Measurements from ENCODE around the gene ATP8B3. TPM values are rescaled to one million over a fixed set of nuclear protein-coding genes. Genes with fewer than 3 reads are reported as not detected.
A peak's percentile ranks its signal among the peaks of the same experiment; 100 is the strongest.

The ATP8B3 gene
- total and polyA plus RNA-seq, 2 of the 13 experiments (the other 11 are each of a cell fraction or from before 2014, with no cell fraction given): 2.6 to 5.9 TPM

GRCh38 chr19:1812426-1813191 lies 533 bp upstream of the ATP8B3 start (continued):
- TF ChIP-seq, protein P1, sequence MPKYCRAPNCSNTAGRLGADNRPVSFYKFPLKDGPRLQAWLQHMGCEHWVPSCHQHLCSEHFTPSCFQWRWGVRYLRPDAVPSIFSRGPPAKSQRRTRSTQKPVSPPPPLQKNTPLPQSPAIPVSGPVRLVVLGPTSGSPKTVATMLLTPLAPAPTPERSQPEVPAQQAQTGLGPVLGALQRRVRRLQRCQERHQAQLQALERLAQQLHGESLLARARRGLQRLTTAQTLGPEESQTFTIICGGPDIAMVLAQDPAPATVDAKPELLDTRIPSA (CRISPR knock-in tag; IDR thresholded peaks at IDR 0.05; ENCODE audit: borderline replicate concordance): no peak
- TF ChIP-seq ATM (IDR thresholded peaks at IDR 0.05; ENCODE audit: borderline replicate concordance) (no peak), GTF3A (CRISPR knock-in tag; conservative IDR thresholded peaks at IDR 0.05) (no peak), RORA (CRISPR knock-in tag; IDR thresholded peaks at IDR 0.05) (no peak), ZBTB20 (CRISPR knock-in tag; IDR thresholded peaks at IDR 0.05; ENCODE audit: borderline replicate concordance, low read depth) (peak; percentile 38; the same call in 1 of the 2 replicates), KLF15 (CRISPR knock-in tag; IDR thresholded peaks at IDR 0.05; ENCODE audit: borderline replicate concordance) (no peak), SMAD3 (CRISPR knock-in tag; IDR thresholded peaks at IDR 0.05) (0 out of 2 replicates have a peak, but pooled peaks have one; percentile 10), ZNF552 (CRISPR knock-in tag; IDR thresholded peaks at IDR 0.05; ENCODE audit: borderline replicate concordance) (no peak), GABPB1 (CRISPR knock-in tag; IDR thresholded peaks at IDR 0.05) (peak; percentile 68), TOE1 (CRISPR knock-in tag; IDR thresholded peaks at IDR 0.05) (no peak), MXD1 (CRISPR knock-in tag; IDR thresholded peaks at IDR 0.05) (peak; percentile 41; the same call in 1 of the 2 replicates), FOXC1 (CRISPR knock-in tag; IDR thresholded peaks at IDR 0.05; ENCODE audit: borderline replicate concordance) (peak; percentile 85), ZNF841 (CRISPR knock-in tag; IDR thresholded peaks at IDR 0.05; ENCODE audit: borderline replicate concordance) (no peak), ZFP36L1 (CRISPR knock-in tag; IDR thresholded peaks at IDR 0.05) (peak; percentile 91), SMAD1 (CRISPR knock-in tag; IDR thresholded peaks at IDR 0.05; ENCODE audit: borderline replicate concordance, low read depth) (no peak), JUND (CRISPR knock-in tag; IDR thresholded peaks at IDR 0.05) (no peak), ZNF232 (CRISPR knock-in tag; IDR thresholded peaks at IDR 0.05; ENCODE audit: borderline replicate concordance) (0 out of 2 replicates have a peak, but pooled peaks have one; percentile 48), SOX6 (IDR thresholded peaks at IDR 0.05) (no peak), SOX6 (CRISPR knock-in tag; IDR thresholded peaks at IDR 0.05) (peak; percentile 66), ZNF292 (CRISPR knock-in tag; IDR thresholded peaks at IDR 0.05; ENCODE audit: borderline replicate concordance, low read depth) (no peak), CBFB (CRISPR knock-in tag; IDR thresholded peaks at IDR 0.05) (no peak; the same call in 1 of the 2 replicates), PHF21A (CRISPR knock-in tag; IDR thresholded peaks at IDR 0.05) (peak; percentile 86), U2AF2 (IDR thresholded peaks at IDR 0.05; ENCODE audit: low read depth, low read length) (no peak), ZNF558 (CRISPR knock-in tag; IDR thresholded peaks at IDR 0.05; ENCODE audit: borderline replicate concordance) (no peak), E2F2 (CRISPR knock-in tag; IDR thresholded peaks at IDR 0.05; ENCODE audit: borderline replicate concordance) (no peak), FLYWCH1 (CRISPR knock-in tag; IDR thresholded peaks at IDR 0.05) (no peak)
- TF ChIP-seq, protein P2, sequence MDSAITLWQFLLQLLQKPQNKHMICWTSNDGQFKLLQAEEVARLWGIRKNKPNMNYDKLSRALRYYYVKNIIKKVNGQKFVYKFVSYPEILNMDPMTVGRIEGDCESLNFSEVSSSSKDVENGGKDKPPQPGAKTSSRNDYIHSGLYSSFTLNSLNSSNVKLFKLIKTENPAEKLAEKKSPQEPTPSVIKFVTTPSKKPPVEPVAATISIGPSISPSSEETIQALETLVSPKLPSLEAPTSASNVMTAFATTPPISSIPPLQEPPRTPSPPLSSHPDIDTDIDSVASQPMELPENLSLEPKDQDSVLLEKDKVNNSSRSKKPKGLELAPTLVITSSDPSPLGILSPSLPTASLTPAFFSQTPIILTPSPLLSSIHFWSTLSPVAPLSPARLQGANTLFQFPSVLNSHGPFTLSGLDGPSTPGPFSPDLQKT (CRISPR knock-in tag; IDR thresholded peaks at IDR 0.05; ENCODE audit: borderline replicate concordance): no peak
